ENCODE measurements around the gene AHDC1.
A peak's percentile ranks its signal among the peaks of the same experiment; 100 is the strongest.

AHDC1 gene
- 1.4 to 18.3 (median 4.1) reads per million in 18 experiments for total RNA-seq

GRCh38 chr1:27603681-27604578 is at the start of gene AHDC1:
Gene AHDC1, minus strand, starts transcription at chr1:27604144. Its CDS starts 52,029 bp downstream, at chr1:27552115.
- DNase-seq = peak; percentile 75 to 89

- DNase-seq = peak; percentile 36 to 39
Observed at GRCh38 chr1:27652111-27652864, 48.3 kb upstream of the AHDC1 start.

GRCh38 chr1:27650539-27651175 is 46.7 kb upstream of the AHDC1 start:
- peak; percentile 81 to 91 for DNase-seq

GRCh38 chr1:27650171-27650538 is 46.2 kb upstream of the AHDC1 start:
- DNase-seq = no peak

- no peak for DNase-seq
Observed at GRCh38 chr1:27649306-27649635, 45.3 kb upstream of the AHDC1 start.

- DNase-seq = no peak
Observed at GRCh38 chr1:27648602-27649305, 44.8 kb upstream of the AHDC1 start.

GRCh38 chr1:27647328-27647727 is 43.4 kb upstream of the AHDC1 start:
- DNase-seq = no peak

GRCh38 chr1:27646676-27647075 is 42.7 kb upstream of the AHDC1 start:
- no peak for DNase-seq

- no peak for DNase-seq
Observed at GRCh38 chr1:27645071-27645415, 41.1 kb upstream of the AHDC1 start.

- no peak for DNase-seq
Observed at GRCh38 chr1:27644369-27645070, 40.6 kb upstream of the AHDC1 start.

- DNase-seq = peak; percentile 61 to 65
Observed at GRCh38 chr1:27643600-27644368, 39.8 kb upstream of the AHDC1 start.

- DNase-seq = peak; percentile 55 to 65
Observed at GRCh38 chr1:27640514-27640913, 36.6 kb upstream of the AHDC1 start.

- DNase-seq = no peak
Observed at GRCh38 chr1:27638805-27639204, 34.9 kb upstream of the AHDC1 start.

GRCh38 chr1:27638047-27638734 is 34.2 kb upstream of the AHDC1 start:
- no peak for DNase-seq

GRCh38 chr1:27635396-27636142 is 31.6 kb upstream of the AHDC1 start:
- peak; percentile 18 to 68 for DNase-seq

- DNase-seq = peak; percentile 71 to 86
Observed at GRCh38 chr1:27634985-27635367, 31.0 kb upstream of the AHDC1 start, which contains the start of gene FGR. Gene FGR, minus strand, starts transcription at chr1:27635185. Its CDS starts 11,269 bp downstream, at chr1:27623916.

- peak; percentile 56 to 80 for DNase-seq
Observed at GRCh38 chr1:27634177-27634984, 30.4 kb upstream of the AHDC1 start.

- peak in 1 of 2 donors; percentile 12 for DNase-seq
Observed at GRCh38 chr1:27633640-27634176, 29.8 kb upstream of the AHDC1 start.

- peak in 1 of 2 donors; percentile 2 for DNase-seq
Observed at GRCh38 chr1:27633298-27633610, 29.3 kb upstream of the AHDC1 start.
